ENCODE results near the gene CACNA1B.

DNA sequence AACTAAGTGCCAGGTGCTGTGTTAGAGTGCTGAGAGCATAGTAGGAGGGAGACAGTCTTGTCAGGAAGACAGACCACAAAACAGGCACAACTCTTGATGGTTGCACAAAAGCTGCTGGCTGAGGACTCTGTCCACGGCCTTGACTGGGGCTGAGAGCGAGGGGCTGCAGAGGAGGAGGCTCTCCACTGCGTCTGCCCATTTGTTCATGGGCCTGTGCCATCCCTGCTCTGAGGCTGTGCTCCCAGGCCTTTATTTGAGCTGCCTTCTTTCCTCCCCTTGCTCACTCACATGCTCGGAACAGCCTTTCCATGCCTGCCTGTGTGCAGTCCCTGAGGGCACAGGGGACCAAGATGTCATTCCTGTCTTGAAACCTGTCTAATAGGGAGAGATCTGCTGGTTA, 147.8 kb downstream of the CACNA1B start:
- no peak for TF ChIP-seq POLR2AphosphoS5 (IDR thresholded peaks at IDR 0.05)
- TF ChIP-seq, protein P1, sequence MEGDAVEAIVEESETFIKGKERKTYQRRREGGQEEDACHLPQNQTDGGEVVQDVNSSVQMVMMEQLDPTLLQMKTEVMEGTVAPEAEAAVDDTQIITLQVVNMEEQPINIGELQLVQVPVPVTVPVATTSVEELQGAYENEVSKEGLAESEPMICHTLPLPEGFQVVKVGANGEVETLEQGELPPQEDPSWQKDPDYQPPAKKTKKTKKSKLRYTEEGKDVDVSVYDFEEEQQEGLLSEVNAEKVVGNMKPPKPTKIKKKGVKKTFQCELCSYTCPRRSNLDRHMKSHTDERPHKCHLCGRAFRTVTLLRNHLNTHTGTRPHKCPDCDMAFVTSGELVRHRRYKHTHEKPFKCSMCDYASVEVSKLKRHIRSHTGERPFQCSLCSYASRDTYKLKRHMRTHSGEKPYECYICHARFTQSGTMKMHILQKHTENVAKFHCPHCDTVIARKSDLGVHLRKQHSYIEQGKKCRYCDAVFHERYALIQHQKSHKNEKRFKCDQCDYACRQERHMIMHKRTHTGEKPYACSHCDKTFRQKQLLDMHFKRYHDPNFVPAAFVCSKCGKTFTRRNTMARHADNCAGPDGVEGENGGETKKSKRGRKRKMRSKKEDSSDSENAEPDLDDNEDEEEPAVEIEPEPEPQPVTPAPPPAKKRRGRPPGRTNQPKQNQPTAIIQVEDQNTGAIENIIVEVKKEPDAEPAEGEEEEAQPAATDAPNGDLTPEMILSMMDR (IDR thresholded peaks at IDR 0.05): no peak
- TF ChIP-seq POLR2A (IDR thresholded peaks at IDR 0.05): no peak

Data from gastroesophageal sphincter (tissue), 3 donors.